ENCODE data around the gene LCN12. TPM values are rescaled to one million over a fixed set of nuclear protein-coding genes. Genes with fewer than 3 reads are reported as not detected.

The LCN12 gene
- total RNA-seq, 1 donor from 2014 or later = 8.6 TPM

- no peak for ATAC-seq
- intact Hi-C loops (cut with DNase I) = no loop called here
- no peak for DNase-seq (ENCODE audit: low spot score)
These were observed 12.2 kb downstream of the LCN12 start for GRCh38 chr9:136964171-136964689.

GRCh38 chr9:136964833-136965422 lies 12.9 kb downstream of the LCN12 start:
- no peak for DNase-seq (ENCODE audit: low spot score)
- no peak for ATAC-seq
- intact Hi-C loops (cut with DNase I) = no loop called here

- ATAC-seq (peak; percentile 32), DNase-seq (ENCODE audit: low spot score) (no peak)
- intact Hi-C loops (cut with DNase I) = no loop called here
These were observed 13.9 kb downstream of the LCN12 start for GRCh38 chr9:136965771-136966484.

GRCh38 chr9:136968333-136969127 lies 16.5 kb downstream of the LCN12 start:
- ATAC-seq (no peak), DNase-seq (ENCODE audit: low spot score) (no peak)
- intact Hi-C loops (cut with DNase I) = no loop called here

GRCh38 chr9:136969150-136969549 lies 17.1 kb downstream of the LCN12 start:
- intact Hi-C loops (cut with DNase I) = no loop called here
- peak; percentile 35 for ATAC-seq
- DNase-seq (ENCODE audit: low spot score) = no peak

GRCh38 chr9:136969774-136970173 lies 17.7 kb downstream of the LCN12 start:
- no peak for ATAC-seq
- intact Hi-C loops (cut with DNase I) = no loop called here
- no peak for DNase-seq (ENCODE audit: low spot score)

- DNase-seq (ENCODE audit: low spot score) (no peak), ATAC-seq (no peak)
- intact Hi-C loops (cut with DNase I) = no loop called here
These were observed 18.3 kb downstream of the LCN12 start for GRCh38 chr9:136970361-136970760.

GRCh38 chr9:136971746-136972145 lies 19.7 kb downstream of the LCN12 start:
- ATAC-seq (no peak), DNase-seq (ENCODE audit: low spot score) (no peak)
- intact Hi-C loops (cut with DNase I) = no loop called here

- intact Hi-C loops (cut with DNase I) = no loop called here
- DNase-seq (ENCODE audit: low spot score) = no peak
- ATAC-seq = no peak
These were observed 20.3 kb downstream of the LCN12 start for GRCh38 chr9:136972335-136972734.

- intact Hi-C loops (cut with DNase I) = no loop called here
- DNase-seq (ENCODE audit: low spot score) = no peak
- no peak for ATAC-seq
These were observed 20.7 kb downstream of the LCN12 start for GRCh38 chr9:136972743-136973142.

- intact Hi-C loops (cut with DNase I) = no loop called here
- no peak for DNase-seq (ENCODE audit: low spot score)
- ATAC-seq = no peak
These were observed 21.8 kb downstream of the LCN12 start for GRCh38 chr9:136973618-136974617.

GRCh38 chr9:136974817-136975535 lies 22.9 kb downstream of the LCN12 start:
- ATAC-seq (no peak), DNase-seq (ENCODE audit: low spot score) (no peak)
- intact Hi-C loops (cut with DNase I) = no loop called here

- intact Hi-C loops (cut with DNase I) = no loop called here
- no peak for ATAC-seq
- no peak for DNase-seq (ENCODE audit: low spot score)
These were observed 23.6 kb downstream of the LCN12 start for GRCh38 chr9:136975644-136976043.

GRCh38 chr9:136977223-136977622 lies 25.1 kb downstream of the LCN12 start, which contains the start of gene PTGDS:
TSS of gene PTGDS (plus strand) at chr9:136977504. CDS start at chr9:136977579, 75 bp downstream.
- peak; percentile 74 for ATAC-seq
- intact Hi-C loops (cut with DNase I) = no loop called here
- DNase-seq (ENCODE audit: low spot score) = peak; percentile 86

- no peak for DNase-seq (ENCODE audit: low spot score)
- no peak for ATAC-seq
- intact Hi-C loops (cut with DNase I) = no loop called here
These were observed 25.6 kb downstream of the LCN12 start for GRCh38 chr9:136977649-136978072.

GRCh38 chr9:136978073-136978864 lies 26.2 kb downstream of the LCN12 start:
- peak; percentile 93 for DNase-seq (ENCODE audit: low spot score)
- intact Hi-C loops (cut with DNase I) = no loop called here
- ATAC-seq = peak; percentile 49

GRCh38 chr9:136978865-136979544 lies 26.9 kb downstream of the LCN12 start:
- intact Hi-C loops (cut with DNase I) = no loop called here
- ATAC-seq = no peak
- peak; percentile 87 for DNase-seq (ENCODE audit: low spot score)

Data from sciatic nerve (tissue), 2 donors.